ENCODE measurements around the gene TDP2. TPM values are rescaled to one million over a fixed set of nuclear protein-coding genes. Genes with fewer than 3 reads are reported as not detected.

The TDP2 gene, protein sequence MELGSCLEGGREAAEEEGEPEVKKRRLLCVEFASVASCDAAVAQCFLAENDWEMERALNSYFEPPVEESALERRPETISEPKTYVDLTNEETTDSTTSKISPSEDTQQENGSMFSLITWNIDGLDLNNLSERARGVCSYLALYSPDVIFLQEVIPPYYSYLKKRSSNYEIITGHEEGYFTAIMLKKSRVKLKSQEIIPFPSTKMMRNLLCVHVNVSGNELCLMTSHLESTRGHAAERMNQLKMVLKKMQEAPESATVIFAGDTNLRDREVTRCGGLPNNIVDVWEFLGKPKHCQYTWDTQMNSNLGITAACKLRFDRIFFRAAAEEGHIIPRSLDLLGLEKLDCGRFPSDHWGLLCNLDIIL
- total RNA-seq, result 34.5 TPM

GRCh38 chr6:24666641-24667377 is at the start of gene TDP2, which contains the start of gene ACOT13:
Gene TDP2, minus strand, starts transcription at chr6:24666899. Its CDS starts 37 bp downstream, at chr6:24666862.
Gene ACOT13, plus strand, starts transcription at chr6:24667077. Its CDS starts 187 bp downstream, at chr6:24667264.

Other genes starting within 250 kb of the TDP2 start
- gene GPLD1, start 177.3 kb downstream of the TDP2 start, total RNA-seq, result 10.9 TPM
- gene ALDH5A1, start 171.9 kb downstream of the TDP2 start, total RNA-seq, result 17.5 TPM
- gene KIAA0319, start 20.7 kb downstream of the TDP2 start, total RNA-seq, result 0.99 TPM
- gene ACOT13, start 178 bp upstream of the TDP2 start, total RNA-seq, result 7.4 TPM
- gene C6orf62, start 52.3 kb upstream of the TDP2 start, total RNA-seq, result 102 TPM
- 20.7 TPM for gene GMNN, start 108.0 kb upstream of the TDP2 start, total RNA-seq
- not detected for gene ARMH2, start 132.0 kb upstream of the TDP2 start, total RNA-seq